ENCODE results near the gene ACR.
"Not testable (repeated sequence)": the region's sequence is repeated elsewhere in the genome, so short reads cannot be mapped to it uniquely, and the experiment has no call there.

The ACR gene

DNA sequence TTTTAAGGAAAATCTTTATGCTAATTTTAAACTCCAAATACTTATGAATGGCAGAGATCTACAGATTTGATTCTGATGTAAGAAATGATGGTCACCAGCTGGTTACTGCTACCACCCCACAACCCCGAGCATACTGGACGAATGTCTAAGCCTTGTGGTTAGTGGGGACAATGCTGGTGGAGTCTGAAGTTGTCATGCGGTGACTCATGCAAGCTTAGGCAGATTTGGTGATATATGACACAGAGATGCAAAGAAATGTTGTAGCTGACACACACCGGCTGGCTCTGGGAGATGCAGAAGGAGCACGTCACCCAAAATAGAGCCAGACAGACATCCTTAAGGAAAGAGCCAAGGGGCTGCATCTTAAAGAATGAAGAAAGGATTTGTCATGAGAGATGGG lies 48.9 kb downstream of the ACR start:
- not testable (repeated sequence) for H3K9ac ChIP-seq (ENCODE audit: low read depth, low read length, poor library complexity, severe bottlenecking); H3K4me1 ChIP-seq (ENCODE audit: insufficient read depth, low read length, poor library complexity, severe bottlenecking); H4K20me1 ChIP-seq (ENCODE audit: insufficient read depth, low read length, poor library complexity, severe bottlenecking); H3K4me2 ChIP-seq (ENCODE audit: low read depth, low read length, poor library complexity, severe bottlenecking); H3K9me2 ChIP-seq (replicated peaks; ENCODE audit: low read depth, low read length); H3K79me2 ChIP-seq (ENCODE audit: insufficient read depth, low read length); H3K9me3 ChIP-seq (ENCODE audit: insufficient read depth, low read depth, low read length); H3K36me3 ChIP-seq (ENCODE audit: insufficient read depth, low read length); H2AFZ ChIP-seq (ENCODE audit: low read length); H3K4me3 ChIP-seq (ENCODE audit: low read length, poor library complexity, severe bottlenecking); H3K27me3 ChIP-seq (ENCODE audit: insufficient read depth, low read length, poor library complexity, severe bottlenecking); H3F3A ChIP-seq (ENCODE audit: low read depth)

Measured in Loucy (cell line).